ENCODE data around the gene RPTOR. TPM values are rescaled to one million over a fixed set of nuclear protein-coding genes. Genes with fewer than 3 reads are reported as not detected.

RPTOR gene
- total and polyA plus RNA-seq, 2 donors (not counting 3 experiments of a cell fraction or from before 2014, with no cell fraction given) = 10.7 to 41.8 TPM

- Histone ChIP-seq H3K9ac (replicated peaks; ENCODE audit: extremely low read depth, insufficient read depth, low read length) (no peak overlapping the region), H3K4me1 (ENCODE audit: control insufficient read depth, extremely low read depth, insufficient read depth, low read length) (no peaks in the 10 kb centered on the region), H3K27me3 (ENCODE audit: control insufficient read depth in 2 of 2, insufficient read depth in 2 of 2, low read length in 2 of 2) (no peaks in the 10 kb centered on the region), H3K4me3 (replicated peaks in 1 of 3; ENCODE audit: insufficient read depth in 1 of 3, low read depth in 1 of 3, low read length in 3 of 3) (no peak overlapping the region), H3K36me3 (ENCODE audit: control insufficient read depth in 2 of 2, extremely low read depth in 1 of 2, insufficient read depth in 2 of 2, low read length in 2 of 2) (no peaks in the 10 kb centered on the region), H2AFZ (ENCODE audit: low read depth, low read length) (no peak overlapping the region), H3K9me1 (replicated peaks; ENCODE audit: control insufficient read depth, extremely low read depth, insufficient read depth, low read length) (no peaks in the 10 kb centered on the region), H3K4me2 (ENCODE audit: insufficient read depth, low read length) (no peak overlapping the region), H3K27ac (ENCODE audit: insufficient read depth, low read depth, low read length) (no peak overlapping the region), H3K79me2 (ENCODE audit: control insufficient read depth, insufficient read depth, low read length) (peaks cover 18% of the 10 kb centered on the region), H3K9me3 (replicated peaks; ENCODE audit: control insufficient read depth, insufficient read depth, low read length) (no peaks in the 10 kb centered on the region), H4K20me1 (replicated peaks; ENCODE audit: control insufficient read depth, extremely low read depth, insufficient read depth, low read length) (no peaks in the 10 kb centered on the region)
- TF ChIP-seq POLR2AphosphoS5 (IDR thresholded peaks at IDR 0.05; ENCODE audit: insufficient read depth, low read depth, low read length) = no peak
- no peak for TF ChIP-seq EZH2 (IDR thresholded peaks at IDR 0.05; ENCODE audit: borderline replicate concordance, low read depth, low read length, severe bottlenecking)
- TF ChIP-seq CTCF (IDR thresholded peaks at IDR 0.05; ENCODE audit: extremely low read depth in 1 of 2, insufficient read depth in 1 of 2, low read depth in 1 of 2, low read length in 2 of 2) = no peak
- no peak for TF ChIP-seq MYC (IDR thresholded peaks at IDR 0.05; ENCODE audit: low read depth, low read length)
- TF ChIP-seq MAX (IDR thresholded peaks at IDR 0.05; ENCODE audit: insufficient read depth, insufficient read length) = no peak
- no peak for TF ChIP-seq JUN (IDR thresholded peaks at IDR 0.05; ENCODE audit: borderline replicate concordance, insufficient read depth, insufficient read length, low read depth)
- no peak for TF ChIP-seq GATA2 (IDR thresholded peaks at IDR 0.05; ENCODE audit: insufficient read depth, insufficient read length, low read depth, low read length)
- TF ChIP-seq POLR2A (IDR thresholded peaks at IDR 0.05; ENCODE audit: low read depth, low read length) = no peak
- no peak for TF ChIP-seq FOS (IDR thresholded peaks at IDR 0.05; ENCODE audit: borderline replicate concordance, insufficient read depth, low read length)
- ChIA-PET POLR2A (no interaction called here), CTCF (interaction anchor here (0.9 kb wide), 1 partner anchor 68 kb away, joined by 3 read pairs; no protein-coding TSS in a partner anchor)
- BruUV-seq (replicated peaks) = no TSS peak
- FAIRE-seq (no peak), DNase-seq (ENCODE audit: low read depth, low spot score) (no peak)
- intact Hi-C loops (cut with micrococcal nuclease) = no loop called here
- dilution Hi-C loops (cut with MboI; ENCODE audit: extremely low pct_ligation_motif_present, low sequenced_read_pairs) = no loop called here
These were observed 172.5 kb downstream of the RPTOR start for GRCh38 chr17:80716986-80717719.

All from endothelial cell of umbilical vein (primary cell).